Measurements from ENCODE around the gene MRPL36.

DNA sequence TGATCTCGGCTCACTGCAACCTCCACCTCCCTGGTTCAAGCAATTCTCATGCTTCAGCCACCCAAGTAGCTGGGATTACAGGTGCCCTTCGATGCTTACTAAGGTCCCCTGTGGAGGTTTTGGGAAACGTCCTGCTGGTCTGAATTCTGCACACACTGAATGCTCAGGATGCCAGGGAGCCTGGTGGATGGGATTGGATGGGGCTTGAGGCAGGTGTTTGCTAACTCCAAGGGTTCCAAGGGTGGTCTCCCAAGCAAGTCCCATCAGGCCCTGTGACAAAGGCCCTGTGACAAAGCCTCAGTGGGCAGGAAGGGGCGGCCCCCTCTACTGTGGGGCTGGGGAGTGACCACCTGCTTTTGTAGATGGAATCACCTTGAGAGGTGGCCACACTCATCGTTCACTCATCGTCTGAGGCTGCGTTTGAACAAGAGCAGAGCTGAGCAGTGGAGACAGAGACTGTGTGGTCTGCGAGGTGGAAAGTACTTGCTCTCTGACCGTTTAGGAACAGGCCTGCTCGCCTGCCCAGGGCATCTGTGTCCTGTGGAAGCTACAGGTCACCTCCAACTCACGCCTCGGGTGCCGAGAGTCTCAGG is 40.2 kb downstream of the MRPL36 start:
- TF ChIP-seq, protein P1, sequence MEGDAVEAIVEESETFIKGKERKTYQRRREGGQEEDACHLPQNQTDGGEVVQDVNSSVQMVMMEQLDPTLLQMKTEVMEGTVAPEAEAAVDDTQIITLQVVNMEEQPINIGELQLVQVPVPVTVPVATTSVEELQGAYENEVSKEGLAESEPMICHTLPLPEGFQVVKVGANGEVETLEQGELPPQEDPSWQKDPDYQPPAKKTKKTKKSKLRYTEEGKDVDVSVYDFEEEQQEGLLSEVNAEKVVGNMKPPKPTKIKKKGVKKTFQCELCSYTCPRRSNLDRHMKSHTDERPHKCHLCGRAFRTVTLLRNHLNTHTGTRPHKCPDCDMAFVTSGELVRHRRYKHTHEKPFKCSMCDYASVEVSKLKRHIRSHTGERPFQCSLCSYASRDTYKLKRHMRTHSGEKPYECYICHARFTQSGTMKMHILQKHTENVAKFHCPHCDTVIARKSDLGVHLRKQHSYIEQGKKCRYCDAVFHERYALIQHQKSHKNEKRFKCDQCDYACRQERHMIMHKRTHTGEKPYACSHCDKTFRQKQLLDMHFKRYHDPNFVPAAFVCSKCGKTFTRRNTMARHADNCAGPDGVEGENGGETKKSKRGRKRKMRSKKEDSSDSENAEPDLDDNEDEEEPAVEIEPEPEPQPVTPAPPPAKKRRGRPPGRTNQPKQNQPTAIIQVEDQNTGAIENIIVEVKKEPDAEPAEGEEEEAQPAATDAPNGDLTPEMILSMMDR (IDR thresholded peaks at IDR 0.05) = no peak
- TF ChIP-seq ZFX (IDR thresholded peaks at IDR 0.05; ENCODE audit: borderline replicate concordance) = no peak
